IMR-90 (cell line): ENCODE results near the gene FXN.

Source experiments
- BHLHE40 ChIP-seq: fragments of 150-350 bp; IDR thresholded peaks from 2 replicates; pipeline ENCODE4 v1.6.1; 2016; ENCODE audit warnings: mild to moderate bottlenecking, low read depth, low read length
- CEBPB ChIP-seq: IDR thresholded peaks from 2 replicates; pipeline ENCODE4 v1.6.1; 2012; ENCODE audit warnings: low read depth, low read length, improper control_type of control experiment
- CTCF ChIP-seq: conservative IDR thresholded peaks from 2 replicates; pipeline ENCODE4 v1.5.1; 2012; ENCODE audit warnings: mild to moderate bottlenecking, low read depth, low read length, improper control_type of control experiment
- MAFK ChIP-seq: IDR thresholded peaks from 2 replicates; pipeline ENCODE4 v1.6.1; 2012; ENCODE audit warnings: low read depth, low read length, improper control_type of control experiment
- MAZ ChIP-seq: IDR thresholded peaks from 2 replicates; pipeline ENCODE4 v1.6.1; 2012; ENCODE audit warnings: low read depth, mild to moderate bottlenecking, low read length, improper control_type of control experiment, moderate library complexity, borderline replicate concordance
- MXI1 ChIP-seq: IDR thresholded peaks from 2 replicates; pipeline ENCODE4 v1.6.1; 2012; ENCODE audit warnings: low read depth, mild to moderate bottlenecking, low read length, moderate library complexity, borderline replicate concordance
- POLR2A ChIP-seq: IDR thresholded peaks from 2 replicates; pipeline ENCODE4 v1.6.1; 2012; ENCODE audit warnings: mild to moderate bottlenecking, low read depth, low read length
- RAD21 ChIP-seq: IDR thresholded peaks from 2 replicates; pipeline ENCODE4 v1.6.1; 2012; ENCODE audit warnings: low read length, improper control_type of control experiment
- RCOR1 ChIP-seq: IDR thresholded peaks from 2 replicates; pipeline ENCODE4 v1.6.1; 2012; ENCODE audit warnings: mild to moderate bottlenecking, low read length, improper control_type of control experiment; ENCODE audit not compliant: insufficient replicate concordance
- RFX5 ChIP-seq: IDR thresholded peaks from 2 replicates; pipeline ENCODE4 v1.8.0; 2012; ENCODE audit warnings: low read depth, mild to moderate bottlenecking, low read length, moderate library complexity

DNA sequence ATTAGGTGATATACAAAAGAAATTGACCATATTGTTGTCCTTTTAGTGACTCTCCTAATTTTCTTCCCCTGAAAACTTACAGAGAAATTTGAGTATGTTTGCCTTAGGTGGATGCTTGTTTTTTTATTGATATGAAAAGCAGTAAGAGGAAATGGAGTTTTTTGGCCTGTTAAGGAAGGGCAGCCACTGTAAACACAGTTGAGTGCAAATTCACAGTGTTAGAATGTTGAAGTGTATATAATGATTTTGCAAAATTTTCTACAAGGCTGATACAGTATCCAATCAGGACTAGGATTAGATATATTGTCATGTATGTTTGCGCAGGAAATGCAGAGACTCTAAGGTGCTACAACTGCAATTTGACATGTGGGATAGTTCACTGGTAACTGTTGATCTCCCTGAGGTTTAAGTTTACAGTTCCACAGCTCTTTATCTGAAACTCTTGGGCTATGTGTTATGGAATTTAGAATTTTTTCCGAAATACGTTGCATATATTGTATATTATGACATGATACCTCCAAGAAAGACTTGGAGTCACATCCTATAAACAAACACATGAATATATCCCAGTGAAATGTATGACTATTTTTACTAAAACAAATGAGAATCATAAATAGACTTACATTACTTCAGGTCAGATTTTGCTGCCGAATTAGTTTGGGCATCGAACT lies 62.5 kb downstream of the FXN start:
- TF ChIP-seq MXI1 (no peak), CTCF (no peak), MAFK (no peak), MAZ (no peak), POLR2A (no peak), RCOR1 (no peak), RFX5 (no peak), RAD21 (no peak), CEBPB (no peak), BHLHE40 (0 out of 2 replicates have a peak, but pooled peaks have one; percentile 3)
